Choroid plexus epithelial cell (primary cell): ENCODE measurements around the gene DYNLT2.
"Not testable (repeated sequence)": the region's sequence is repeated elsewhere in the genome, so short reads cannot be mapped to it uniquely, and the experiment has no call there.

Source experiments
- DNase-seq: peaks from one replicate; pipeline ENCODE4 v3.0.0-alpha.2; 2010; ENCODE audit warnings: low read depth
- H3K4me3 ChIP-seq: 2 replicates; pipeline ENCODE4 v1.5.1; 2011; ENCODE audit warnings: low read depth, mild to moderate bottlenecking, control low read depth, low read length, moderate library complexity
- TF ChIP-seq, protein P1 (sequence below): conservative IDR thresholded peaks from 2 replicates; pipeline ENCODE4 v1.5.1; 2011; ENCODE audit warnings: low read depth, mild to moderate bottlenecking, control low read depth, inconsistent platforms, low read length, moderate library complexity

Gene DYNLT2

DNA sequence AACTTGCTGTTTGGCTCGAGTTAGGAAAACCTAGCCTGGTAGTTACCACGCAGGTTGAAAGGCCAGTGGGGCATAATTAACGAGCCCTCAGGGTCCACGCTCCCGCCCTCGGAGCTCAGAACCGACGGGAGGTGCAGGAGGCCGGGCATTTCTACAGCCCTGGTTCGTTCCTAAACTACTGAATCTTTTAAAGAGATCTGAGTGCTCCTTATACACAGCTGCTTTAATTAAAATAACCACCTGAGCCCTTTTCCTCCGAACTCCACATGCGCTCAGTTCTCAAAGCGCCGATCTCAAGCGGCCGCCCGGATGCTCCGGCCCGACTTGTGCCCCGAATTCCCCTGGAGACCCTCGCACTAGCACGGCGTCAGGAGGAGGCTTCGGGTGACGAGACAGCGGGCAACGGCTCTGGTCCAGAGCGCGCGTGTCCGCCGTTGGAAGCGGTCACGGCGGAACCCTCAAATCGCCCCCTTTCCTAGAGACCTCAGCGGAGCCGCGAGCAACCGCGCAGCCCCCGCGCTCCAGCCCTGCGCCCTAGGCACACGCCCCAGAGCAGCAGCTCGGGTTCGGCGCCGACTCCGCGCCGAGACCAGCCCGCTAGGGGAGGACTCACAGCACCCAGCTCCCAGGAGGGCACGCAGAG, 49.9 kb downstream of the DYNLT2 start:
- TF ChIP-seq, protein P1, sequence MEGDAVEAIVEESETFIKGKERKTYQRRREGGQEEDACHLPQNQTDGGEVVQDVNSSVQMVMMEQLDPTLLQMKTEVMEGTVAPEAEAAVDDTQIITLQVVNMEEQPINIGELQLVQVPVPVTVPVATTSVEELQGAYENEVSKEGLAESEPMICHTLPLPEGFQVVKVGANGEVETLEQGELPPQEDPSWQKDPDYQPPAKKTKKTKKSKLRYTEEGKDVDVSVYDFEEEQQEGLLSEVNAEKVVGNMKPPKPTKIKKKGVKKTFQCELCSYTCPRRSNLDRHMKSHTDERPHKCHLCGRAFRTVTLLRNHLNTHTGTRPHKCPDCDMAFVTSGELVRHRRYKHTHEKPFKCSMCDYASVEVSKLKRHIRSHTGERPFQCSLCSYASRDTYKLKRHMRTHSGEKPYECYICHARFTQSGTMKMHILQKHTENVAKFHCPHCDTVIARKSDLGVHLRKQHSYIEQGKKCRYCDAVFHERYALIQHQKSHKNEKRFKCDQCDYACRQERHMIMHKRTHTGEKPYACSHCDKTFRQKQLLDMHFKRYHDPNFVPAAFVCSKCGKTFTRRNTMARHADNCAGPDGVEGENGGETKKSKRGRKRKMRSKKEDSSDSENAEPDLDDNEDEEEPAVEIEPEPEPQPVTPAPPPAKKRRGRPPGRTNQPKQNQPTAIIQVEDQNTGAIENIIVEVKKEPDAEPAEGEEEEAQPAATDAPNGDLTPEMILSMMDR: no peak
- peak overlapping the region; percentile 98 for H3K4me3 ChIP-seq
- no peak for DNase-seq

DNA sequence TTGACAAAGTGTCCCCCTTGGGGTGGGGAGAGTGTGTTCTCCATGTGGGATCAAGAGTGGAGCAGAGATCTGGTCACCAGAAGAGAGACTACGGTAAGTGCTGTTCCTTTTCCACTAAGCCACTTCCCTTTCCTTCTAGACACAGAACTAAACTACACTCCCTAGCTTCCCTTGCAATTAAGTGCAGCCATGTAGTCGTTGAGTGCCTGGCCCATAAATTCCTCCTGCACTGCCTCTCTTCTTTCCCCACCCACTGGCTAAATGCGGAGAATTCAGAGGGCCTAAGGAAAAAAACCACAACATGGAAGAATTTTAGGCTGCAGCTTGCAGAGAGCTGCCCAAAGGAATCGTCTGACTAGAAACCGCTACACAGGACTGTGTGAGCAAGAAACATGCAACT, 51.1 kb downstream of the DYNLT2 start:
- H3K4me3 ChIP-seq: no peak overlapping the region
- peak; percentile 26 for DNase-seq
- TF ChIP-seq, protein P1: no peak

DNA sequence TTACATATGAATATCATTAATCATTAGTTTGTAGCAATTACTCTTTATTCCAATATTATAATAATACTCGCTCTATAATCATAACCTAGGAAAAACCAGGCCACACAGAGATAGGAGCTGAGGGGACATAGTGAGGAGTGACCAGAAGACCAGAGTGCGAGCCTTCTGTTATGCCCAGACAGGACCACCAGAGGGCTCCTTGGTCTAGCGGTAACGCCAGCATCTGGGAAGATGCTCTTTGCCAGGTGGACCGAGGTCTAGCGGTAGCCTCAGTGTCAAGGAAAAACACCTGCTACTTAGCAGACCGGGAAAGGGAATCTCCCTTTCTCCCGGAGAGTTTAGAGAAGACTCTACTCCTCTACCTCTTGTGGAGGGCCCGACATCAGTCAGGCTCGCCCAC, 54.3 kb downstream of the DYNLT2 start:
- peak; percentile 16 for DNase-seq
- H3K4me3 ChIP-seq: not testable (repeated sequence)
- TF ChIP-seq, protein P1: peak; percentile 67

DNA sequence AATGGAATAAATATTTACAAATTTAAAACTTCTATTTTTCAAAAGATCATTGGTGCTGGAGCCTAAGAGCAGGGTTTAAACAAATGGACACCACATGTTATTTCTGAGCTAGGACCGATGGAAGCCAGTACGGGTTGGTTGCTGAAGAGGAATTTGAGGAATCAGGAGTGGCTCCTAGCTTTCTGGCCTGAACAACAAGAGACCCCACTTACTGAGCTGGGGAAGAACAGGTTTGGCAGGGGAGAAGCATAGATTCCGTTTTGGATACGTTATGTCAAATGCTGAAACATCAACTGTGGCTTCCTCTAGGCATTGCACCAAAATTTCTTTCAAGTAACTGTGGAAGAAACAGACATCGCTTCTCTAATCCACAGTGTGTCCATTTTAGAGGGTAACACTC, 56.2 kb downstream of the DYNLT2 start:
- TF ChIP-seq, protein P1: no peak
- DNase-seq: no peak
- no peak overlapping the region for H3K4me3 ChIP-seq

DNA sequence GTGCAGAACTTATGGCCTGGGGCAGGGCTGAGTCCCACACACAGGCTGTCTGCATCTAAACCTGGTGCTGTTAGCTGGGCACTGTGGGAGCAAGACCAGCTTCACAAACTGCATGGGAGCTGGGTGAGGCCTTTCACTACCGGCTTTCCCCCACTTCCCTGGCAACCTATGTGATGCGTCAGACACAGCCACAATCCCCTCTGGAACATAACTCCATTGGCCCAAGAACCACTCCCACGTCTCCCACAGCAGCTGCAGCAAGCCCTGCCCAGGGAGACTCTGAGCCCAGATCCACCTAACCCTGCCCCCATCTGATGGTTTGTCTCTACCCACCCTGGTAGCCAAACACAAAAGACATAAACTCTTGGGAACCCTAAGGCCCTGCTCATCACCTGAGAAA, 58.9 kb downstream of the DYNLT2 start:
- TF ChIP-seq, protein P1: no peak
- DNase-seq: no peak
- H3K4me3 ChIP-seq: no peak overlapping the region

DNA sequence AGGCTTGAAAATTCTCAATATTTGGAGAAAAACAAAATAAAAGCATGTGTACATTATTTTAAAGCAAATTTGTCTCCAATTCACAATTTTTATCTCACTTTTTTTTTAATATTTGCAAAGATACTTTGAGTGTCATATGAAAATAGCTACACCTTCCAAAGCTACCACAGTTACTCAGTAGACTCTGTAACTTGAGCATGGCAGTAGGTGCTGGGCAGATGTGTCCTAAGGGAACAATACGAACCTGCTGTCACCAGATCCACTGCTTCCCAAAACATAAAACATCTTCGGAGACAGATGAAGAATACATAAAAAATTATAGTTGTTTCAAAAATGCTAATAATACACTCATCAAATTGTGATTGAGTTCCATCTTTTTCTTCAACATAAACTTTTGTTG, 60.1 kb downstream of the DYNLT2 start:
- TF ChIP-seq, protein P1: no peak

More for the DNA sequence above, 60.1 kb downstream of the DYNLT2 start:
- DNase-seq: no peak
- H3K4me3 ChIP-seq: no peak overlapping the region
